Thymus (tissue), 11 donors: Measurements from ENCODE around the gene BAZ2B. TPM values are rescaled to one million over a fixed set of nuclear protein-coding genes. Genes with fewer than 3 reads are reported as not detected.

Source experiments
- DNase-seq, 9 donors: peaks; one replicate each; pipeline ENCODE4 v3.0.0-alpha.2; 2013; ENCODE audit warnings: low spot score in 9 of 9, low read depth in 6 of 9, missing footprints in 1 of 9
- H3K27ac ChIP-seq, 2 donors: one replicate each; pipeline ENCODE4 v1.5.1; 2013; ENCODE audit warnings: control low read depth in 1 of 2, low read depth in 1 of 2, low read length in 1 of 2, mild to moderate bottlenecking in 1 of 2, moderate library complexity in 1 of 2
- H3K27me3 ChIP-seq, 2 donors: one replicate each; pipeline ENCODE4 v1.5.1; 2013; ENCODE audit warnings: low read length in 1 of 2; ENCODE audit not compliant: control insufficient read depth in 2 of 2, insufficient read depth in 1 of 2
- H3K36me3 ChIP-seq, 2 donors: one replicate each; pipeline ENCODE4 v1.5.1; 2013; ENCODE audit warnings: low read length in 1 of 2, mild to moderate bottlenecking in 1 of 2, moderate library complexity in 1 of 2; ENCODE audit not compliant: control insufficient read depth in 2 of 2, insufficient read depth in 2 of 2
- H3K4me1 ChIP-seq, 2 donors: one replicate each; pipeline ENCODE4 v1.5.1; 2013; ENCODE audit warnings: low read length in 2 of 2; ENCODE audit not compliant: control insufficient read depth in 2 of 2, insufficient read depth in 2 of 2
- H3K4me3 ChIP-seq, 2 donors: one replicate each; pipeline ENCODE4 v1.5.1; 2013; ENCODE audit warnings: low read length in 2 of 2, control low read depth in 1 of 2, mild to moderate bottlenecking in 1 of 2
- H3K9me3 ChIP-seq, 2 donors: one replicate each; pipeline ENCODE4 v1.5.1; 2013; ENCODE audit warnings: low read length in 1 of 2, mild to moderate bottlenecking in 1 of 2; ENCODE audit not compliant: control insufficient read depth in 2 of 2, insufficient read depth in 1 of 2
- WGBS: extraction: QIAGEN DNeasy Blood & Tissue Kit; methylation state at CpG from one replicate; pipeline ENCODE4 v1.1.7; 2013; 5-methylcytosine and 5-hydroxymethylcytosine counted together
- polyA plus RNA-seq: library from polyadenylated mRNA; stranded (reverse); fragments of 200-250 nt; gene quantifications from one replicate; pipeline ENCODE4 v1.2.3, GENCODE V29; 2013
- total RNA-seq: library from RNA; stranded (reverse); fragments of 120-200 nt; gene quantifications from one replicate; pipeline ENCODE4 v1.2.4, GENCODE V29; 2013
- donor health status: healthy.

The BAZ2B gene
- total and polyA plus RNA-seq, 2 donors, result 16.9 to 43.3 TPM

GRCh38 chr2:159612255-159612901 lies 4.0 kb downstream of the BAZ2B start:
- H3K36me3 ChIP-seq, result no peaks in the 10 kb centered on the region
- 99% methylated on average over 1 of the region's 1 CpG for WGBS

GRCh38 chr2:159609811-159610549 lies 6.4 kb downstream of the BAZ2B start:
- DNase-seq, result no peak
- Histone ChIP-seq H3K27ac (no peak overlapping the region), H3K4me3 (no peak overlapping the region), H3K27me3 (no peaks in the 10 kb centered on the region), H3K36me3 (peaks cover 0 to under 1% of the 10 kb centered on the region in 2 donors), H3K9me3 (no peaks in the 10 kb centered on the region), H3K4me1 (no peaks in the 10 kb centered on the region)
- WGBS, result 96% methylated on average over 4 of the region's 4 CpGs

More at GRCh38 chr2:159612255-159612901, 4.0 kb downstream of the BAZ2B start:
- Histone ChIP-seq H3K27me3 (peaks cover 0 to 6% of the 10 kb centered on the region in 2 donors), H3K4me1 (no peaks in the 10 kb centered on the region), H3K4me3 (no peak overlapping the region), H3K27ac (no peak overlapping the region), H3K9me3 (no peaks in the 10 kb centered on the region)
- DNase-seq, result peak in 1 of 9 donors; percentile 20

GRCh38 chr2:159608723-159609308 lies 7.5 kb downstream of the BAZ2B start:
- H3K4me1 ChIP-seq, result no peaks in the 10 kb centered on the region
- H3K4me3 ChIP-seq, result no peak overlapping the region
- 97% methylated on average over 1 of the region's 1 CpG for WGBS

GRCh38 chr2:159608108-159608507 lies 8.2 kb downstream of the BAZ2B start:
- DNase-seq, result no peak
- peaks cover 0 to 3% of the 10 kb centered on the region in 2 donors for H3K36me3 ChIP-seq
- H3K27ac ChIP-seq, result no peak overlapping the region
- no peaks in the 10 kb centered on the region for H3K27me3 ChIP-seq
- 88% methylated on average over 6 of the region's 6 CpGs for WGBS
- H3K4me3 ChIP-seq, result no peak overlapping the region
- H3K4me1 ChIP-seq, result no peaks in the 10 kb centered on the region
- no peaks in the 10 kb centered on the region for H3K9me3 ChIP-seq

More at GRCh38 chr2:159608723-159609308, 7.5 kb downstream of the BAZ2B start:
- Histone ChIP-seq H3K27ac (no peak overlapping the region), H3K36me3 (peaks cover 0 to 3% of the 10 kb centered on the region in 2 donors), H3K27me3 (no peaks in the 10 kb centered on the region), H3K9me3 (no peaks in the 10 kb centered on the region)
- DNase-seq, result no peak

- Histone ChIP-seq H3K4me1 (no peaks in the 10 kb centered on the region), H3K4me3 (no peak overlapping the region), H3K27ac (no peak overlapping the region), H3K27me3 (no peaks in the 10 kb centered on the region), H3K36me3 (peaks cover 0 to 3% of the 10 kb centered on the region in 2 donors), H3K9me3 (no peaks in the 10 kb centered on the region)
- 79% methylated on average over 2 of the region's 2 CpGs for WGBS
- no peak for DNase-seq
Observed at GRCh38 chr2:159606287-159606686, 10.1 kb downstream of the BAZ2B start.

GRCh38 chr2:159605441-159606178 lies 10.7 kb downstream of the BAZ2B start:
- H3K27ac ChIP-seq, result no peak overlapping the region
- H3K4me1 ChIP-seq, result no peaks in the 10 kb centered on the region
- H3K4me3 ChIP-seq, result no peak overlapping the region
- DNase-seq, result no peak
- 41% methylated on average over 3 of the region's 3 CpGs for WGBS
- no peaks in the 10 kb centered on the region for H3K27me3 ChIP-seq
- H3K36me3 ChIP-seq, result peaks cover 0 to 3% of the 10 kb centered on the region in 2 donors
- H3K9me3 ChIP-seq, result no peaks in the 10 kb centered on the region

GRCh38 chr2:159604159-159604558 lies 12.2 kb downstream of the BAZ2B start:
- no peaks in the 10 kb centered on the region for H3K4me1 ChIP-seq
- H3K36me3 ChIP-seq, result peaks cover 0 to 3% of the 10 kb centered on the region in 2 donors
- H3K27me3 ChIP-seq, result no peaks in the 10 kb centered on the region
- no peak overlapping the region for H3K27ac ChIP-seq
- DNase-seq, result no peak
- H3K4me3 ChIP-seq, result no peak overlapping the region
- H3K9me3 ChIP-seq, result no peaks in the 10 kb centered on the region
- over 99% methylated on average over 2 of the region's 2 CpGs for WGBS

DNA sequence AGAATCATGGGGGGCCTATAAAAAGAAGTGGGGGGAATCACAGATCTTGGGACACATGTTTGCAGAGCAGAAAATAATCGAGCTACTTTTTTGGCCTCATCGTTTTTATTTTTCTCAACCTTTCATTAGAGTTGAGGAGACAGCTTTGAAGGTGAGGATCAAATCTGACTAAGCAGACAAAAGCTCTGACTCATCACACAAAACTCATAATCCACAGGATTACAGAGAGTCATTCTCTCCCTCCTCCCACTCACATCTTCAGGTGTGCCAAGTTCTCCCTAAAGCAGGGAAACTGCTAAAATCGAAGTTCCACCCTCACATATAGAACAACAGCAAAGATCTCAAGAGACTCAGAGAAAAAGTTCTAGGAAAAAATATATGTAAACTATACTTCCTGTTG lies 15.6 kb downstream of the BAZ2B start:
- no peaks in the 10 kb centered on the region for H3K27me3 ChIP-seq
- peaks cover 0 to 3% of the 10 kb centered on the region in 2 donors for H3K36me3 ChIP-seq
- H3K4me3 ChIP-seq, result no peak overlapping the region
- no peaks in the 10 kb centered on the region for H3K9me3 ChIP-seq
- no peak overlapping the region for H3K27ac ChIP-seq
- no peaks in the 10 kb centered on the region for H3K4me1 ChIP-seq
- WGBS, result 94% methylated on average over 3 of the region's 3 CpGs
- no peak for DNase-seq
